ENCODE results near the gene ENOSF1. TPM values are rescaled to one million over a fixed set of nuclear protein-coding genes. Genes with fewer than 3 reads are reported as not detected.
"Not testable (repeated sequence)": the region's sequence is repeated elsewhere in the genome, so short reads cannot be mapped to it uniquely, and the experiment has no call there.

Gene ENOSF1
- total RNA-seq, 5 donors from 2014 or later (not counting 1 experiment from before 2014, with no cell fraction given) = 70.8 to 97.6 (median 75.8) TPM

GRCh38 chr18:744832-745597 is 32.6 kb upstream of the ENOSF1 start:
- Mint-ChIP-seq H3K4me3 (no peak overlapping the region), H3K9me3 (no peaks in the 10 kb centered on the region), H3K4me1 (peaks cover 0 to 2% (median 0%) of the 10 kb centered on the region in 3 donors), H3K36me3 (peaks cover 30% of the 10 kb centered on the region), H3K27ac (no peak overlapping the region), H3K27me3 (no peaks in the 10 kb centered on the region)
- DNase-seq (no peak), ATAC-seq (replicated peaks in 1 of 4) (no peak)
- Histone ChIP-seq H3K4me1 (ENCODE audit: control insufficient read depth in 1 of 2, extremely low read depth in 1 of 2, insufficient read depth in 2 of 2, low read length in 2 of 2) (peaks cover 0 to 2% of the 10 kb centered on the region in 2 experiments), H3K4me3 (ENCODE audit: control insufficient read depth in 1 of 2, extremely low read depth in 1 of 2, low read length in 1 of 2) (no peak overlapping the region), H3K36me3 (ENCODE audit: control insufficient read depth in 2 of 2, extremely low read depth in 1 of 2, insufficient read depth in 1 of 2, low read length in 1 of 2) (peaks cover 8 to 22% of the 10 kb centered on the region in 2 donors), H3K27me3 (replicated peaks in 1 of 2; ENCODE audit: control insufficient read depth in 2 of 2, extremely low read depth in 1 of 2, insufficient read depth in 2 of 2, low read length in 1 of 2) (no peaks in the 10 kb centered on the region), H3K9me3 (no peaks in the 10 kb centered on the region), H3K27ac (ENCODE audit: low read length) (no peak overlapping the region)
- POLR2A ChIA-PET = interaction anchor here in 1 of 2 donors (1.0 kb wide), 1 partner anchor 85 kb away, joined by 3 read pairs; no protein-coding TSS in a partner anchor
- WGBS (ENCODE audit: insufficient coverage) = no CpG with 5 or more reads among the region's 2 CpGs
- CTCF ChIA-PET = interaction anchor here in 1 of 2 donors (2.2 kb wide), 1 partner anchor 86 kb away, joined by 18 read pairs; no protein-coding TSS in a partner anchor

GRCh38 chr18:741931-742512 is 29.6 kb upstream of the ENOSF1 start:
- peak in 2 of 35 experiments; percentile 10 to 69 for DNase-seq
- no peak overlapping the region for H3K4me3 ChIP-seq (ENCODE audit: control insufficient read depth in 1 of 2, extremely low read depth in 1 of 2, low read length in 1 of 2)
- H3K36me3 ChIP-seq (ENCODE audit: control insufficient read depth in 2 of 2, extremely low read depth in 1 of 2, insufficient read depth in 1 of 2, low read length in 1 of 2) = peaks cover 0 to 34% of the 10 kb centered on the region in 2 donors
- peaks cover 0 to 2% (median 0%) of the 10 kb centered on the region in 3 donors for H3K4me1 Mint-ChIP-seq
- CTCF ChIA-PET = interaction anchor here (0.8 to 6.9 kb wide), 10 partner anchors 29 to 118 kb away, joined by 3 to 106 read pairs (median 4); no protein-coding TSS in a partner anchor
- H3K9me3 Mint-ChIP-seq = no peaks in the 10 kb centered on the region
- no peak overlapping the region for H3K4me3 Mint-ChIP-seq
- H3K27ac Mint-ChIP-seq = peak overlapping the region in 1 of 2 donors; percentile 22
- peak; percentile 60 to 76 (median 66) for ATAC-seq (replicated peaks in 1 of 4)
- no peaks in the 10 kb centered on the region for H3K9me3 ChIP-seq
- POLR2A ChIA-PET = no interaction called here
- H3K27me3 ChIP-seq (replicated peaks in 1 of 2; ENCODE audit: control insufficient read depth in 2 of 2, extremely low read depth in 1 of 2, insufficient read depth in 2 of 2, low read length in 1 of 2) = no peaks in the 10 kb centered on the region
- no peaks in the 10 kb centered on the region for H3K27me3 Mint-ChIP-seq
- H3K27ac ChIP-seq (ENCODE audit: low read length) = no peak overlapping the region
- H3K4me1 ChIP-seq (ENCODE audit: control insufficient read depth in 1 of 2, extremely low read depth in 1 of 2, insufficient read depth in 2 of 2, low read length in 2 of 2) = peaks cover 0 to 2% of the 10 kb centered on the region in 2 experiments
- peaks cover 27% of the 10 kb centered on the region for H3K36me3 Mint-ChIP-seq

DNA sequence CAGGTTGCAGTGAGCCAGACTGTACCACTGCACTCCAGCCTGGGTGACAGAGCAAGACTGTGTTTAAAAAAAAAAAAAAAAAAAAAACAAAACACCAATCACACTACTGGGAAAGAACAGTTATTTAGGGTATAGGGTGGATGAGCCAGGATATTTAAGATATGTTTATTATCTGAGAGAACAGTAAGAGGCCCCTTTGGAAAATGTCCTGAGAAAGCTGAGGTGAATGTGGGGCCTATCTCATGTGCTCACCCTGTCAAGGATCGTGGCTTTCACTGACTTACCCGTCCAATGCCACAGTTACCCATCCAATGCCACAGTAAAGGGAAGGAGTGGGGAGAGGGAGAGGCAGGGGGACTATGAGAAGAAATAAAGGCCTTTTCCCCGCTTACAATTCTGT is 19.9 kb upstream of the ENOSF1 start:
- no peaks in the 10 kb centered on the region for H3K4me1 ChIP-seq (ENCODE audit: control insufficient read depth in 1 of 2, extremely low read depth in 1 of 2, insufficient read depth in 2 of 2, low read length in 2 of 2)
- Mint-ChIP-seq H3K36me3 (peaks cover 31% of the 10 kb centered on the region), H3K4me1 (no peaks in the 10 kb centered on the region), H3K9me3 (no peaks in the 10 kb centered on the region), H3K27ac (no peak overlapping the region), H3K27me3 (no peaks in the 10 kb centered on the region), H3K4me3 (no peak overlapping the region)
- no peak overlapping the region for H3K4me3 ChIP-seq (ENCODE audit: control insufficient read depth in 1 of 2, extremely low read depth in 1 of 2, low read length in 1 of 2)
- WGBS (ENCODE audit: insufficient coverage) = no CpG with 5 or more reads among the region's 3 CpGs
- H3K9me3 ChIP-seq = no peaks in the 10 kb centered on the region
- H3K27me3 ChIP-seq (replicated peaks in 1 of 2; ENCODE audit: control insufficient read depth in 2 of 2, extremely low read depth in 1 of 2, insufficient read depth in 2 of 2, low read length in 1 of 2) = no peaks in the 10 kb centered on the region
- H3K36me3 ChIP-seq (ENCODE audit: control insufficient read depth in 2 of 2, extremely low read depth in 1 of 2, insufficient read depth in 1 of 2, low read length in 1 of 2) = peaks cover 8 to 25% of the 10 kb centered on the region in 2 donors
- no peak overlapping the region for H3K27ac ChIP-seq (ENCODE audit: low read length)
- ChIA-PET POLR2A (no interaction called here), CTCF (interaction anchor here (0.6 to 1.2 kb wide), 5 partner anchors 49 to 558 kb away, joined by 3 to 6 read pairs (median 4); no protein-coding TSS in a partner anchor)
- DNase-seq (no peak), ATAC-seq (replicated peaks in 1 of 4) (no peak)

GRCh38 chr18:731185-731584 is 18.8 kb upstream of the ENOSF1 start:
- H3K27ac Mint-ChIP-seq = no peak overlapping the region
- no peak overlapping the region for H3K4me3 ChIP-seq (ENCODE audit: control insufficient read depth in 1 of 2, extremely low read depth in 1 of 2, low read length in 1 of 2)
- H3K27me3 ChIP-seq (replicated peaks in 1 of 2; ENCODE audit: control insufficient read depth in 2 of 2, extremely low read depth in 1 of 2, insufficient read depth in 2 of 2, low read length in 1 of 2) = no peaks in the 10 kb centered on the region
- H3K9me3 Mint-ChIP-seq = no peaks in the 10 kb centered on the region
- H3K9me3 ChIP-seq = no peaks in the 10 kb centered on the region
- POLR2A ChIA-PET = interaction anchor here in 1 of 2 donors (0.5 to 0.6 kb wide), 2 partner anchors 46 to 1824 kb away, joined by 4 to 6 read pairs; no protein-coding TSS in a partner anchor
- no peak overlapping the region for H3K27ac ChIP-seq (ENCODE audit: low read length)
- no peaks in the 10 kb centered on the region for H3K27me3 Mint-ChIP-seq
- no peaks in the 10 kb centered on the region for H3K4me1 Mint-ChIP-seq
- no peak for DNase-seq
- peaks cover 27% of the 10 kb centered on the region for H3K36me3 Mint-ChIP-seq
- H3K4me1 ChIP-seq (ENCODE audit: control insufficient read depth in 1 of 2, extremely low read depth in 1 of 2, insufficient read depth in 2 of 2, low read length in 2 of 2) = no peaks in the 10 kb centered on the region
- H3K36me3 ChIP-seq (ENCODE audit: control insufficient read depth in 2 of 2, extremely low read depth in 1 of 2, insufficient read depth in 1 of 2, low read length in 1 of 2) = peaks cover 8 to 15% of the 10 kb centered on the region in 2 donors
- no peak for ATAC-seq (replicated peaks in 1 of 4)
- CTCF ChIA-PET = no interaction called here
- H3K4me3 Mint-ChIP-seq = no peak overlapping the region

DNA sequence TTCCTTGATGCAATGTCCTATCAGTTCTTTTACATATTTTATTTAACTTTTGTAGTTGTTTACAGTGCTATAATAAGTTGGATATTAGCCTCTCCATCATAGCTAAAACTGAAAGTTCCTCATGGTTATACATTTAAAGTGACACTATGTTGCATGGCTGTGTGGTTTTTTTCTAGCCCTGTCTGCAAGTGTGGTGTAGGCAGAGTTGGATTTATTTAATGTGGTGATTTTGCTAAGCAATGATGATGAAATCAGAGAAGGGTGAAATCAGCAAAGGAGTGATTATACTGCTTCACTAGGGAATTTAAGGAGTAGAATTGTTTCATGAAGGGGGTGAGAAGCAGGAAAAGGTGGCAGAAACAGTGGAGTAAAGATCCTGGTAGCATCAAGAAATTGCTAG is 18.3 kb upstream of the ENOSF1 start:
- Histone ChIP-seq H3K9me3 (no peaks in the 10 kb centered on the region), H3K36me3 (ENCODE audit: control insufficient read depth in 2 of 2, extremely low read depth in 1 of 2, insufficient read depth in 1 of 2, low read length in 1 of 2) (peaks cover 8 to 11% of the 10 kb centered on the region in 2 donors), H3K27me3 (replicated peaks in 1 of 2; ENCODE audit: control insufficient read depth in 2 of 2, extremely low read depth in 1 of 2, insufficient read depth in 2 of 2, low read length in 1 of 2) (no peaks in the 10 kb centered on the region), H3K4me3 (ENCODE audit: control insufficient read depth in 1 of 2, extremely low read depth in 1 of 2, low read length in 1 of 2) (no peak overlapping the region), H3K27ac (ENCODE audit: low read length) (no peak overlapping the region), H3K4me1 (ENCODE audit: control insufficient read depth in 1 of 2, extremely low read depth in 1 of 2, insufficient read depth in 2 of 2, low read length in 2 of 2) (no peaks in the 10 kb centered on the region)
- peaks cover 24% of the 10 kb centered on the region for H3K36me3 Mint-ChIP-seq
- no peak overlapping the region for H3K4me3 Mint-ChIP-seq
- H3K9me3 Mint-ChIP-seq = no peaks in the 10 kb centered on the region
- DNase-seq = no peak
- no peak for ATAC-seq (replicated peaks in 1 of 4)
- POLR2A ChIA-PET = interaction anchor here in 1 of 2 donors (0.5 kb wide), 1 partner anchor 1825 kb away, joined by 4 read pairs; no protein-coding TSS in a partner anchor
- no peak overlapping the region for H3K27ac Mint-ChIP-seq
- CTCF ChIA-PET = interaction anchor here in 1 of 2 donors (0.6 kb wide), 1 partner anchor 110 kb away, joined by 6 read pairs; no protein-coding TSS in a partner anchor
- H3K4me1 Mint-ChIP-seq = no peaks in the 10 kb centered on the region
- no peaks in the 10 kb centered on the region for H3K27me3 Mint-ChIP-seq

- H3K27me3 ChIP-seq (replicated peaks in 1 of 2; ENCODE audit: control insufficient read depth in 2 of 2, extremely low read depth in 1 of 2, insufficient read depth in 2 of 2, low read length in 1 of 2); H3K4me3 Mint-ChIP-seq; ATAC-seq (replicated peaks in 1 of 4); H3K4me3 ChIP-seq (ENCODE audit: control insufficient read depth in 1 of 2, extremely low read depth in 1 of 2, low read length in 1 of 2); H3K27ac Mint-ChIP-seq; POLR2A ChIA-PET; H3K4me1 ChIP-seq (ENCODE audit: control insufficient read depth in 1 of 2, extremely low read depth in 1 of 2, insufficient read depth in 2 of 2, low read length in 2 of 2); H3K9me3 ChIP-seq; H3K36me3 ChIP-seq (ENCODE audit: control insufficient read depth in 2 of 2, extremely low read depth in 1 of 2, insufficient read depth in 1 of 2, low read length in 1 of 2); H3K27me3 Mint-ChIP-seq; DNase-seq; H3K27ac ChIP-seq (ENCODE audit: low read length); H3K9me3 Mint-ChIP-seq; H3K4me1 Mint-ChIP-seq: not testable (repeated sequence)
- CTCF ChIA-PET = interaction anchor here in 1 of 2 donors (0.6 kb wide), 1 partner anchor 111 kb away, joined by 6 read pairs; no protein-coding TSS in a partner anchor
- WGBS (ENCODE audit: insufficient coverage) = no CpG with 5 or more reads among the region's 5 CpGs
- H3K36me3 Mint-ChIP-seq = peaks cover 20% of the 10 kb centered on the region
Measured at GRCh38 chr18:730120-730519, 17.7 kb upstream of the ENOSF1 start.

All from T-cell (primary cell).